Vagina (tissue), 2 donors: ENCODE data around the gene HEATR5A.

Experiments used
- CTCF ChIP-seq, 3 experiments: fragments of 450-650 bp in 2 of 3; fragments of 200-600 bp in 1 of 3; sonication (generic) in 1 of 3; IDR thresholded peaks; one replicate each; pipeline ENCODE4 v1.5.1; 2017 to 2019; ENCODE audit warnings: antibody characterized with exemption in 3 of 3, mild to moderate bottlenecking in 2 of 3, moderate library complexity in 2 of 3
- POLR2A ChIP-seq, 2 donors: fragments of 450-650 bp; IDR thresholded peaks; one replicate each; pipeline ENCODE4 v1.6.1; 2017; ENCODE audit warnings: antibody characterized with exemption in 2 of 2, mild to moderate bottlenecking in 2 of 2, moderate library complexity in 2 of 2

GRCh38 chr14:31326111-31326510 lies 94.2 kb downstream of the HEATR5A start:
- no peak for TF ChIP-seq POLR2A (IDR thresholded peaks at IDR 0.05)
- no peak for TF ChIP-seq CTCF (IDR thresholded peaks at IDR 0.05)
